Right hindlimb (tissue), 1 donor: ENCODE data around the gene MBP.

ENCODE experiments used
- DNase-seq: peaks from one replicate; pipeline ENCODE4 v3.0.0-alpha.2; 2018

The MBP gene

GRCh38 chr18:77061281-77061945, 71.2 kb downstream of the MBP start:
- DNase-seq, result no peak

DNA sequence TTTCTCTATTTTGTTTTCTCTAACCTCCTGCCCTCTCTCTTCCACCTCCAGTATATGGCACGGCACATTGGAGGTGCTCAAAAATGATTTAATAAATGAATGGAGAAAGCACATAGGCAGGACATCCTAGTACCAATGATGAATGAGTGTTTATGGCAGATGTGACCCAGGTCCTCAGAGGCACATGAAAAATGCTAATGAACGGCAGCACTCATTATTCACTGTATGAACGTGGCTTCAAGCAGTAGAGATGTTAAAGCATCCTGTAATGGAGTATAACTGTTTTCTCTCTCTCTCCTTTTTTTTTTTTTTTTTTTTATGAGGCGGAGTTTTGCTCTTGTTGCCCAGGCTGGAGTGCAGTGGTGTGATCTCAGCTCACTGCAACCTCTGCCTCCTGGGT, 72.4 kb downstream of the MBP start:
- DNase-seq, result no peak

DNA sequence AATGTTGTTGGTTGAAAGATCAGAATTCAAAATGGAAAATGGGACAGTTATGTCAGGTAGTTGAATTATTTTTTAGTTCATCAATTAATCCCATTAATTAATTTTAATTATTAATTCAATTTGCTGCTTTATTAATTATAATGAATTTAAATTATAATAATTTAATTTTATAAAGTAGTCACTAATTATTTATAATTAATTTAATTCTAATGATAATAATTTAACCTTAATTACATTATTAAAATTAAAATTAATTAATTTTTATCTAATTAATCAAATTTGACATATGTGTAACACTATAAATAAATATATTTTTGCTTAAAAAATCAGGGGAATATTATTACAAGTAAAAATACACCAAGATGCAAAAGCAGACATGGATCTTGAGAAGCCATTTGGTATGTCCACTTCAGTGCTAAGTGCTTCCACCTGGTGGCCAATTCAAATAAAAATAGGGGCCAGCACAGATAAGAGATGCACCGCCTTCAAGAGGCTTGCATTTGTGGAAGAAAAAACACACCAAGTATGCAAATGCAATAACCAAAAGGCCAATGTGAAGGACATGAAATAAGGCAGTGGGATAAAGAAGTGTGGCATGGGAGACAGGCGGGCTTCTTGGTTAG, 73.2 kb downstream of the MBP start:
- no peak for DNase-seq

GRCh38 chr18:77058290-77058835, 74.2 kb downstream of the MBP start:
- peak; percentile 64 for DNase-seq

GRCh38 chr18:77057006-77057395, 75.6 kb downstream of the MBP start:
- DNase-seq, result peak; percentile 58

DNA sequence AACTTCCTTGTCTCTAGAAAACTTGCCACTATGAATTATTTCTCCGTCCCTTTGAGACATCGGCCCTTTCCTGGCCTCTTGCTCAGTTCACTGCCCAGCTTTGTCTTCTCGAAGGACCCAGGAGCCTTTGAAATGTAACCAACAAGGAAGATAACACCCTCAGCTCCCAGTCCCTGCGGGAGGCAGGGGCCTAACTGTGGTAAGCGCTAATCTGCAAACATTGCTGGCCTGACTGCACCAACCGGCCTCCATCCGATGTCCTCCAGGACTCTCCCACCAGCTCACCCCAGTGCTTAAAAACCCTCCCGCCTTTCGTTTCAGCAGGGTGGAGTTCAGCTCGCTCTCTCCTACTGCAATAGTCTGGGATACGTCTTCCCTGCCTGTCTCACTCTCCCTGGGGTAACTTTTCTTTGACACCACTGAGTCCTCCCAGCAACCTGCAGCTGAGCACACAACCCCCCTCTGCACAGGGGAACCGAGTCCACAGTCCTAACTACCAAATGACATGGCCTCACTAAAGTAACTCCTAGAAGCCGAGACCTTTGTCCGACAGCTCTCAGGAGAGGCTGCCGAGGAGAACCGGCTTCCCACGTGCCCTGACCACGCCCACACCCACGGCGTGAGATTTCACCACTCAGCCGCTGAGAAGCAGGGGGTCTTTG, 76.1 kb downstream of the MBP start:
- DNase-seq, result no peak

DNA sequence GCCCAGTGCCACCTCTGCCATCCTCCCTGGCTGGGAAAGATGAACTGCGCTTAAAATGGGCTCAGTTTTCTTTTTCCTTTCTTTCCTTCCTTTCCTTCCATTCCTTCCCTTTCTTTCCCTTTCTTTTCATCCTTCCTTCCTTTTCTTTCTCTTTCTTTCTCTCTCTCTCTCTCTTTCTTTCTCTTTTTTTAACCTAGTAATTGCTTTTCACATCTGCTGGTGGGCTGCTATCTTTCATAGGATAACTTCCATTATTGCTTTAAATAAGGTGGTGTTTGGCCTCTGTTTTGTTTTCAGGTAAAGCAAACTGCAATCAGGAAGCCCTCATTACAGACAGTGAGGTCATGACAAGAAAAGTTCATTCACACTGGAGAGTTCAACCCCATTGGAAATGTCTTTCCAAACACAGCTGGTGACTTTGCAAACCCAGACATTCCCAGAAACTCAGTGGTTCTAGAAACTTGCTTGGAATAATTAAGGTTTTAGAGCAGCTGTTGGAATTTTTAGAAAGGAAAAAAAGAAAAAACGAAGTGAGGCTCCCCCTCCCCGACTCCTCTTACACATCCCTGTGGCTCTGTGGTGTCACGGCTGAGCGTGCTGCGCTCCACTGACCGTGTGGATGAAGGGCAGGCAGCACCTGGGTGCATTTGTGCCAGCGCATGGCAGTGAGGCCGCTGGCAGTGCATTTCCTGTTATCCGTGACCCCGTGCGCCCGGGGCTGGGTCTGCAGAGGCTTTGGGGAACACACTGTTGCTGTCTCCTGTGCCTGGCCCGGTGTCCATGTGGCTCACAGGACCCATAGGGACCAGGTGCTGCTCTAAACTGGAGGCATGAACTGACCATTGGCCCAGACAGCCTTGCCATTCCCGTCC, 76.9 kb downstream of the MBP start:
- DNase-seq, result no peak

GRCh38 chr18:77054606-77055428, 77.8 kb downstream of the MBP start:
- peak; percentile 89 for DNase-seq

DNA sequence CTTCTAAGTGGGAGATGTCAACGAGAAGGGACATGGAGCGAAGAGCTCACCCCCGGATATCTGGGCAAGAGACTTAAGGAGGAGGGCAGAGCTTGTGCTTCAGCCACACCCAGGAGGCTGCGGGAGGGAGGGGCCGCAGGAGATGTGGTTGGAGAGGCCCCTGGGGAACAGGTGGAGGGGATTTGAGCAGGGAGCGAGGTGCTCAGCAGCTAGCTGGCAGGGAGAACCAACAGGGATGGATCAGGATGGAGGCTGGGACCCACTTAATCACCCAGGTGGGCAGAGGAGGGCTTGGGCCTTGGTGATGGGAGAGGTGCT, 78.3 kb downstream of the MBP start:
- DNase-seq, result no peak

- DNase-seq, result no peak
Observed at GRCh38 chr18:77053616-77054287, 78.8 kb downstream of the MBP start.

GRCh38 chr18:77052983-77053309, 79.6 kb downstream of the MBP start:
- DNase-seq, result no peak

- no peak for DNase-seq
Observed at GRCh38 chr18:77052297-77052982, 80.1 kb downstream of the MBP start.

- DNase-seq, result no peak
Observed at GRCh38 chr18:77051581-77052296, 80.8 kb downstream of the MBP start.

DNA sequence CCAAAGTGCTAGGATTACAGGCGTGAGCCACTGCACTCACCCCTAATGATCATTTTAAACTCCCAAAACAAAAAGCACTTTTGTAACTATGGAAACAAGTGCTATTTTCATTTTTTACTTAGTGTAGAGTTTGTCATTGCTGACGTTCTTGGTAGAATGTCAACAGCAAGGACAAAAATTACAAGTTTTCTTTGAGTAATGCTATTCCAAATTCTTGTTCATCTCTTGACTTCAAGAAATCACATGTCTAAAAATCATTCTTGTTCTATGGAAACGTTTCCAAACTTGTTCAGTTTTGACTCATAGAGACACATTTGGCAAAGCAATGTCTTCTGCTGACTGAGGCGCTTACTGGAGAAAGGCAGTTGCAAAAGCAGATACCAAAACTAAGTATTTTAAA, 82.6 kb downstream of the MBP start:
- no peak for DNase-seq

DNA sequence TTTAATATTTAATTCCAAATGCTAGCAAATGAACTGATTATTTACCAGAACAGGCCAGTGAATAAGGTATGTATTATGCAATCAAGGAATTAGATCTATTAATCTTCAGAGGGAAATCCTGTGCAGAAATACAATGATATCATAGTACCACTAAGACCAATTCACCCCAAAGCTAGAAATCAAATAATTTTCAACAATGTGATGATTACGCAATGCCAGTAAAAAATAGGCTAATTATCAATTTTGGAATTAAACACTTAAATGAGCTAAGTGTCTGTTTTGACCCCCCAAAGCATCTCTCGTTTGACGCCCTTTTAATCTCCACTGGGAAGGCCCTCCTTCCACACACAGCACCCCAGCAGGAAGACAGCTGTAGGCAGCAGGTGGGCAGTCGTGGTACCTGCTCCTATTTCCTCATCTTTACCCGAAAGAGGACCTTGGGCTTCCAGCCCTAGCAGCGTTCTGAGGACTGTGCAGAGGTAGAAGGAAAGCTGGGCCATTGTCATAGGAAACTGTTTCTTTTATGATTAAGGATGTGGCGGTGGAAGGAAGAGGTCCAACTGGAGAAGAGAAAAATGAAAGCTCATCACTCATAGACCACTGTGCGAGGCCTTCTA, 84.7 kb downstream of the MBP start:
- DNase-seq, result no peak

DNA sequence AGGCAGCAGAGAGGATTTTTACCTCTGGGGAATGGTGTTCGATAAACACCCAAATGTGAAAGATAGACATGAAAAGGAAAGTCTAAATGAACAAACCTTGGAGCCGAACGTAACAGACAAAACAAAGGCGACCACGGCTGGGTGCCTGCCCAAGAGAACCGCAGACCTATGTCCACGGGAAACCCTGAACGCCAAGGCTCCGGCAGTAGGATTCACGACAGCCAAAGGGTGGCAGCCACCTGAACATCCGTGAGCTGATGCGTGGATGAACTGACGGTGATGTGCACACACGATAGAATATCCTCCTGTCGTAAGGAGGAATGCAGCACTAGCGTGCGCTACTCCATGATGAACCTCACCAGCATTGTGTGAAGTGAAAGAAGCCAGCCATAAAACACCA, 85.6 kb downstream of the MBP start:
- DNase-seq, result no peak

DNA sequence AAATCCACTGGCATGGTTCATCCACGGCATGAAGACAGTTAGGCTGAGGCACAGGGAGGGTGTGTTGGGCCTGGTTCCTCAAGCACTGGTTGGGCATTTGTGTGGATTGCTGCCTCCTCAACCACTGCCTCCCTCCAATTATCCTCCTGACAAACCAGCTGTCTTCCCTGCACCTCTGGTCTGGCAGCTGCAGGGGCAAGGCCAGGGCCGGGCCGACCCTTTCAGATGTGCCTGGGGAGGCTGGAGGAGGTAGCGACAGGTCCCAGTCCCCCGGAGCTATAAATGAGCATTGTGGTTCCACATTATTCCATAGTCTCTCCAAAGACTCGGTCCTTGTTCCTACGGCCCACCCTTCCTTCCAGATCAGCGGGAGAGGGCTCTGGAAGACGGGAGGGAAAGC, 86.2 kb downstream of the MBP start:
- no peak for DNase-seq

DNA sequence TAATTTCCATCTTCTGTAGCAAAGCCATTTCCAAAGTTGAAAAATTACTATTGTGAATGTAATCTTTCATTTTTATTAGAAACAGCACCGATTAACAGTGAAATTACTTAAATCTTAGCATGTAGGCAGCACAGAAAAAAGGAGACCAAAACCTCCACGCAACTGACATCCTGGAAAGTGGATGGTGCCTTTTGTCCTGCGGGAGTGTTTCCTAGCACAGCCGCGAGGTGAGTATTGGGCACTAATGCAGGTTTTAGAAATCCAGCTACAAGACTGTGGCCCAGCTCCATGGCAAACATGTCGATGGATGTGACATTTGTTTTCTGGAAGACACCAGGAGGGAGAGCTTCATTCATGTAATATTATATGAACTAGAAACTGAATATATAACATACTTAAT, 86.9 kb downstream of the MBP start:
- DNase-seq, result no peak

DNA sequence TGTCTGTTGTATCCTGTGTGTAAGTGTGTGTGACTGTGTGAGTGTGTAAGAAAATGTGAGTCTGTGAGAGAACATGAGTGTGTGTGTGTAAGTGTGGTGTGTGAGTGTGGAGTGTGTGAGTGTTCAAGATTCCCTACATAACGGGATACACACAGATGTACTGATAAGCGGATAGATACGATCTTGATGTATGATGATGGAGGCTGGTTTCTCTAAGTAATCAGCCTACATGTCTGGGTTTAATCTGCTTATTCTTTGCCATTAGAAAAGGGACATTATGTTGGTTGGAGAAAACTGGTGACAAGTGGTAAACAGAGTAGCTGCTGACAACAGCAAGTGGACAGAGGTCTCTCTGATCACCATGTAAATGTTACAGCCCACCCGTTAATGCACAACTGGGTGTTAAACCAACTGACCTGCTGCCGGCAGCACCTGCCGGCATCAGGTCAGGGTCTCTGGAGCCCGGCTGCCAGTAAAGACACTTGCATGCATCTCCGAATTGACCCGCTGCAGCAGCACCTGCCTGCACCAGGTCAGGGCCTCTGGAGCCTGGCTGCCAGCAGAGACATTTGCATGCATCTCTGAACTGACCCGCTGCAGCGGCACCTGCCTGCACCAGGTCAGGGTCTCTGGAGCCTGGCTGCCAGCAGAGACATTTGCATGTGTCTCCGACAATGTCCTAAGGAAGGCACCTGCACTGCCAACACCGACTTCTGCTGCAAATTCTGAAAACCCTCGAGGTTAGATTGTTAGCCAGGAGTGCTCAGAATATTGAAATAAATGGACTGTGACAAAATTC, 87.5 kb downstream of the MBP start:
- DNase-seq, result no peak
